Spinal cord (tissue), 10 donors: Measurements from ENCODE around the gene GRPEL1. TPM values are rescaled to one million over a fixed set of nuclear protein-coding genes. Genes with fewer than 3 reads are reported as not detected.
A peak's percentile ranks its signal among the peaks of the same experiment; 100 is the strongest.

Experiments
- DNase-seq, 6 donors: peaks; one replicate each; pipeline versions ENCODE4 v3.0.0 to v3.0.0-alpha.2; 2013 to 2015; ENCODE audit warnings: low spot score in 6 of 6, low read depth in 4 of 6
- H3K27ac ChIP-seq: one replicate; pipeline ENCODE4 v1.5.1; 2013; ENCODE audit warnings: low read depth, low read length, control low read depth
- H3K27me3 ChIP-seq: one replicate; pipeline ENCODE4 v1.6.1; 2013; ENCODE audit warnings: low read length; ENCODE audit not compliant: control insufficient read depth, insufficient read depth
- H3K36me3 ChIP-seq: one replicate; pipeline ENCODE4 v1.6.1; 2013; ENCODE audit warnings: low read length; ENCODE audit not compliant: control insufficient read depth, insufficient read depth
- H3K4me1 ChIP-seq: one replicate; pipeline ENCODE4 v1.6.1; 2013; ENCODE audit warnings: low read length; ENCODE audit not compliant: control insufficient read depth, insufficient read depth
- H3K4me3 ChIP-seq: one replicate; pipeline ENCODE4 v1.5.1; 2013; ENCODE audit warnings: low read depth, low read length, control low read depth
- H3K9me3 ChIP-seq: one replicate; pipeline ENCODE4 v1.6.1; 2013; ENCODE audit warnings: low read length; ENCODE audit not compliant: control insufficient read depth, insufficient read depth
- WGBS: methylation state at CpG from one replicate; pipeline ENCODE4 v1.1.5; 2013; ENCODE audit warnings: missing lambda C conversion rate; ENCODE audit not compliant: insufficient coverage; 5-methylcytosine and 5-hydroxymethylcytosine counted together
- polyA plus RNA-seq, 2 donors: library from polyadenylated mRNA; unstranded; fragments of 120-200 nt; gene quantifications; one replicate each; pipeline ENCODE4 v1.2.1, GENCODE V29; 2013; ENCODE audit not compliant: insufficient read length in 2 of 2
- total RNA-seq, 2 donors: library from RNA; depleted of rRNA in 1 of 2; stranded (reverse); fragments of 120-200 nt in 1 of 2; fragments of >200 nt in 1 of 2; gene quantifications; one replicate each; pipeline versions ENCODE4 v1.2.3 to v1.2.4, GENCODE V29; 2013 to 2014
- donor health status: healthy.

GRPEL1 gene
- total and polyA plus RNA-seq, 4 donors: 15.3 to 38.2 (median 34.2) TPM

DNA sequence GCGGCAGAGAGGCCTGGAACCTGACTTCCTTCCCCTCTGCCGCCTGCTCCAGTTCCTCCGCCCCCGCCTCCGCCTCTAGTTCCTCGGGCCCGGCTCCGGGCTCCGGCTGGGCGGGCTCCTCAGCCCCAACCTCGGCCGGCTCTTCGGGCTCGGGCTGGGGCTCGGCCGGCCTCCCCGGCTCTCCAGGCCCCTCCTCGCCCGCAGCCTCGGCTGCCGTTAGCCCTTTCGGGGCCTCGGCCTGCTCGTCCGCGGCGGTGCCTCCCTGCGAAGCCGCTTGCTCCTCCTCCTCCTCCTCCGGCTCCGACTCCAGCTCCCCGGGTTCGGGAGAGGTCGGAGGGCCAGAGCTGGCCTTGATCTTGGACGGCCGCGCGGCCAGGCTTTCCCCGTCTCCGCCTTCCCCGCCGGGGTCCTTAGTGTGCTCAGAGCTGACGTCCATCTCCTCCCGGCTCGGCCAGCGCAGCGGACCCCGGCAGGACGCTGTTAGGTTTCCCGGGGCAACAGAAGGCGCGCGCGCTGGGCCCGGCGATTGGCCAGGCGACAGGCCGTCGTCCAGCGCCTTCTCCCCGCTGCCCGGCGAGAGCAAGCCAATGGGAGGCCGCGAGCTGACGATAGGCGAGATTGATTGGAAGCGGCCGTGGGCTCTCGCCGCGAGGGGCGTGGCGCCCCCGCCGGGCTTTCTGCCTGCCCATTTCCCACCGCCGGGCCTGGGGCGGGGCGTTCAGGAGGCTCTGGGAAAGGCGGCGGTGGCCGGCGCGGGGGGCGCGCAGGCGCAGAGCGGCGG lies 25.2 kb downstream of the GRPEL1 start:
- WGBS: under 1% methylated on average over 90 of the region's 90 CpGs
- no peaks in the 10 kb centered on the region for H3K9me3 ChIP-seq
- peak; percentile 89 to 99 (median 95) for DNase-seq
- peaks cover 23% of the 10 kb centered on the region for H3K36me3 ChIP-seq
- peaks cover 54% of the 10 kb centered on the region for H3K4me1 ChIP-seq
- H3K27ac ChIP-seq: peak overlapping the region; percentile 85
- H3K4me3 ChIP-seq: peak overlapping the region; percentile 74
- H3K27me3 ChIP-seq: no peaks in the 10 kb centered on the region

DNA sequence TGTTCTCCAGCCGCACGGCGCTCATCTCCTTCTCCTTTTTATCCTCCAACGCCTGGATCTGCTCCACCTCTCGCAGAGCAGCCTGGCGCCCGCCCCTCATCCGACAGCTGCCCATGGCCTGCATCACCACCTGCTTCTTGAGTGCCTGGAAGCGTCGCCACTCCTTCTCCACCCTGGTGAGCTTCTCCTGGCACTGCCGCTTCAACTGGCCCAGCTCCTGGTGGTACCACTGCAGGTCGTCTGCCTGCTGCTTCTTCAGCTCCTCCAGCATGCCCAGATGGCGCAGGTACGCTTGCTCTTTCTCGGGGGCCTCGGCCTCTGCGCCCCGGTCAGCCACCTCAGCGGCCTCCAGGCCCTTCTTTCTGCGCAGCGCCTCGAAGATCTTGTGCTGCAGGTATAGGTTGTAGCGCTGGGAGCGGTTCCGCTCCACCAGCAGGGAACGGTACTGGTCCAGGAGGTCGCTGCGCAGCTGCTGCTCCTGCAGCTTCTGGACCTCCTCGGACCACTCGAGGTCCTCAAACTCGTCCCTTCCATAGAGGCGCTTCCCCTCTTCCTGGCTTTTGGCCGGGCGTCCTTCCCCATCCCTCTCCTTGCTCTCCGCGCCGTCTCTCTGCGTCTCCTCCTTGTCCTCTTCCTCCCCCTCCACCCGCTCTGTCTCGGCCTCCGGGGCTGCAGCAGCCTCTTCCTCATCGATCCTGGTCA lies 25.9 kb downstream of the GRPEL1 start:
- peak in 2 of 6 donors; percentile 24 to 28 for DNase-seq
- Histone ChIP-seq H3K27me3 (no peaks in the 10 kb centered on the region), H3K9me3 (no peaks in the 10 kb centered on the region), H3K4me3 (peak overlapping the region; percentile 74), H3K4me1 (peaks cover 46% of the 10 kb centered on the region), H3K27ac (peak overlapping the region; percentile 85), H3K36me3 (peaks cover 16% of the 10 kb centered on the region)
- WGBS: 13% methylated on average over 42 of the region's 42 CpGs

DNA sequence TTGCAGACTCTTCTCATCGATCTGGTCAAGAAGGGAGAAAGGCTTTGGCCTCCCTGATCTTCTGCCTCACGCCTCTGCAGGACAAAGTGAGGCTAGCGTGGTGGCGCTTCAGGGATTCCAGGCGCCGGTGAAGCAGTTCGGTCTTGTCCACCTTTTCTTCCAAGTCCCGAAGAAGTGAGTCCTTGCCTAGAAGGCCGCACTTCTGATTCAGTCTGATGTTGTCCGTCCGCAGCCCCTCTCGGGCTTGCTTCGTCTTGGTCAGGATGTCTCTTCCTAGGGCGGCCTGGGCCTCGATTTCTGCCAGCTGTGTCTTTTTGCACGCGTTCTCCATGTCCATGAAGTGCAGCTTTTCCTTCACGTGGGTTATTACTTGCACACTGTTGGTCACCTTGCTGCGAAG lies 26.6 kb downstream of the GRPEL1 start:
- no peak overlapping the region for H3K27ac ChIP-seq
- 94% methylated on average over 19 of the region's 19 CpGs for WGBS
- no peak for DNase-seq
- no peak overlapping the region for H3K4me3 ChIP-seq
- no peaks in the 10 kb centered on the region for H3K27me3 ChIP-seq
- peaks cover 13% of the 10 kb centered on the region for H3K36me3 ChIP-seq
- peaks cover 39% of the 10 kb centered on the region for H3K4me1 ChIP-seq
- H3K9me3 ChIP-seq: no peaks in the 10 kb centered on the region

DNA sequence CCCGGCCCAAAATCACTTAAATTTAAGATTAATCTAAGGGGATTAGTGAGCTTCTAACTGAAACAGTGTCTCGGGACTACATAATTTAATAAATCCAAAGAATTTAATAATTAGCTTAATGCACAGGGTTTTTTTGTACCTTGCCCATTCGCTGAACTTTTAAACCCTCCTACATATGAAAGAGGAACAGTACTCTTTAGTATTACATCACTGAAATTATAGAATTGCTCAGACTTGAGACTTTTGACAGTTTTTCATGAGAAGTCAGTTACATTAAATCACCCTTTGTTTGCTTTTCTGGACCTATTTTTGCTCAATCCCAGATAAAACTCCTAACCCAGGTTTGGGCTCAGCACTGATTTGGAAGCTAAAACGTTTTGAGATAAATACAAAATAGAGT lies 27.1 kb downstream of the GRPEL1 start:
- H3K27ac ChIP-seq: no peak overlapping the region
- H3K27me3 ChIP-seq: no peaks in the 10 kb centered on the region
- DNase-seq: no peak
- no CpG with 5 or more reads among the region's 4 CpGs for WGBS
- peaks cover 9% of the 10 kb centered on the region for H3K36me3 ChIP-seq
- H3K4me3 ChIP-seq: no peak overlapping the region
- no peaks in the 10 kb centered on the region for H3K9me3 ChIP-seq
- H3K4me1 ChIP-seq: peaks cover 35% of the 10 kb centered on the region

DNA sequence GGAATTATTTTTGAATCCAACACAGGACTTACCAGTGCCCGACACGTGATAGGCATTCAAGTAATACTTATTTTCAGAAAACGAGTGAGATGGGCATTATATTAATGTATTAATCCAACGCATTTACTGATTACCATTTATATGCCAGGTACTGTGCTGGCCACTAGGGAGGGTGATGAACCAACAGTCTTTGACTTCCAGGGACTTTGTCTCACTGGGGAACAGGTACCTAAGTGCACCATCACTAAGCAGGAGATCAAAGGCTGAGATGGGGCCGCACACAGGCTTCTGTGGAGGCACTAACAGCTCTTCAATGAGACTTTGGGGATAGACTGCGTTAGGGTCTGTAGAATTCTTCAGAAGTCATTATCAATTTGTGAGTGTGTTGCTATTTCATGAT lies 30.4 kb downstream of the GRPEL1 start:
- H3K4me3 ChIP-seq: no peak overlapping the region
- H3K36me3 ChIP-seq: peaks cover 11% of the 10 kb centered on the region
- 71% methylated on average over 2 of the region's 6 CpGs for WGBS
- no peak overlapping the region for H3K27ac ChIP-seq
- H3K27me3 ChIP-seq: no peaks in the 10 kb centered on the region
- H3K9me3 ChIP-seq: no peaks in the 10 kb centered on the region
- H3K4me1 ChIP-seq: peaks cover 14% of the 10 kb centered on the region
- DNase-seq: peak in 1 of 6 donors; percentile 2

DNA sequence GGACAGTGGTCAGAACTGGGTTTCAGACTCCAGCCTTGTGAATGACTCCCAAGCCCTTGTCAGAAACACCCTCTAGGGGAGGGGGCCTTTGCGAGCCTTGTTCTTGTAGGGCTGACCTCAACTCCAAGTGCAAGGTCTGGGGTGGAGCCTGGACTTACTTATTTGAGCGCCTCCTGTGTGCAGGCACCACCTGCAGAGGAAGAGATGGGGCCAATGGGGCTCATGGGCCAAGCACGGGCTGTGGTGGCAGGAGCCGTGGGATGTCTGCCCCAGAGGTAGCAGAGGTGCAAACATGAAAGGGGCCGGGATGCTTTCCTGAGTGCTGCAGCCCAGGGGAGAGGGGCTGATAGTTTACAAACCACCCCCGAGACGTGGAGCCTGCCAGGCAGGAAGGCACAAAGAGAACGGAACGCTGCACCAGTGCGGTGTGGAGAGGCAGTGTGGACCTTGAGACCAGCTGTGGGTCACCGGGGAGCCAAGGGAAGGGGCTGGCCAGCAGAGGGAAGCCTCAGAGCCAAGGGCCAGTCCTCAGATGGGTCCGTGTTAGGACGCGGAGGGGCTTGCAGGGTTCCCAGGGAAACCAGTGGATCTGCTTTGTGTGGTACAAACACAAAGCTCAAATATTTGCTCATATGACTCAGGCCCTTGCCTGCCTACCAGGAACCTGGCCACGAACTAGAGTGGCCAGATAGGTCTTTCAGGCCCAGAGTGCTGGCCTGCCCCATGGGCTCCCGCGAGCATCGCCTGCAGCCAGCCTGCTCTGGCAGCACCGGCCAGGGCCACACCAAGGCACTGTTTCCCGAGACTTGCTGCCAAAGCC lies 33.4 kb downstream of the GRPEL1 start:
- Histone ChIP-seq H3K27ac (no peak overlapping the region), H3K36me3 (peaks cover 40% of the 10 kb centered on the region), H3K4me1 (no peaks in the 10 kb centered on the region), H3K4me3 (no peak overlapping the region), H3K27me3 (no peaks in the 10 kb centered on the region), H3K9me3 (no peaks in the 10 kb centered on the region)
- peak in 1 of 6 donors; percentile 19 for DNase-seq
- 62% methylated on average over 20 of the region's 20 CpGs for WGBS

DNA sequence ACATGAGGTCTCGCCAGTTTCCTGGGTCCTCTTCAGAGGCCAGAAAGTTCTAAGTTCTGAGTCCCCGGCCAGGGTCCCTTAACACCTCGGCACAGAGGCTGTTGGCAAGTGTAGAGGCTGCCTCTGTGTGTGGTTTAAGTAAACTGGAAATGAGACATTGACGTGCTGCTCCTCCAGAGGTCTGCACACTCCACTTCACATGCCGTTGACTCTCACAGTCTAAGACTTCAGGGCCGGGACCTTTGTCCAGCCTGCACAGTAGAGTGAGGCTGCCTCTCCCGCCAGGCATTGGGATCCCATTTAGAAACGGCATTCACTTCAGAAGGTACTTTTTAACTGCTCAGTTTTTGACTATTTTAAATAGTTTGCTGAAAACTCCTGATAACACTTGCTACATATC lies 35.3 kb downstream of the GRPEL1 start:
- H3K4me3 ChIP-seq: no peak overlapping the region
- H3K27me3 ChIP-seq: no peaks in the 10 kb centered on the region
- no peaks in the 10 kb centered on the region for H3K4me1 ChIP-seq
- no peak for DNase-seq
- WGBS: 68% methylated on average over 5 of the region's 8 CpGs
- peaks cover 59% of the 10 kb centered on the region for H3K36me3 ChIP-seq
- H3K9me3 ChIP-seq: no peaks in the 10 kb centered on the region
- H3K27ac ChIP-seq: no peak overlapping the region

DNA sequence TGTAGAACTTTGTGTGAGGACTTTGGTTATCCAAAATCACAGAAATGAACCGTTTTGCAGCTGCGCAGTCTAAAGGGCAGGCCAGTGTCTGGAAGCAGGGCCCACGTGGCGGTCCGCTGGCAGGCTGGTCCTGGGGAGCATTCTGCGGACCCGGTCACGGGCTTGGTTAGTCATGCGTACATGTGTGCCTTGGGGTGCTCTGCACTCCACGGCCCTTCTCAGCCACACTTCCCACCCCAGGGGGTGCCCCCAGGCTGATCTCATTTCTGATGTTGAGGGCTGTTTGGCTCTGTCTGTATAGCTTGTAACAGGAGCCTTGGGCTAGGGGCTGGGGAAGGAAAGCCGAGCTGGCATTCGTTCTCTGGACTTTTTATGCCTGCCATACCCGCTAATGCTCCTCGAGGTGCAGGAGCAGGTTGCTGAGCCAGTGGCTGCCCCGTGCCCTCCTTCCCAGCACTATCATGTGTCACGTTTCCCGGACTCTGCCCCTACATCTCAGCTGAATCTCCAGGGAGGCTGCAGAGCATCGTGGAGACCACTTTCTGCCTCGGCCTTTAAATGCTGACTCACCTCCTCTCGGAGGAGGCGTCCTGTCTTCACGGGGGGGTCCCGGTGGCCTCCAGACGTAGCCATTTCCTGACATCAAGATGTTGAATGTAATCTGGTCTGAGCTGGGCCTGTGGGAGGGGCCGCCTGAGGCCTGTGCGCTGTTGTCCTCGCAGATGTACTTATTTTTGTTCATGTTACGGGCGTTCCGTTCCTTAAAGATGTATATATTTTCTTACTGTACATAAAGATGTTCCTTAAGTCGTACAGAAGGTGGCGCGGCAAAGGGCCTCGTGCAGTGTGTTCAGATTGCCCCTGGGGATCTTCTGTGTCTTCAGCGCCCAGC lies 36.1 kb downstream of the GRPEL1 start:
- no peaks in the 10 kb centered on the region for H3K4me1 ChIP-seq
- no peaks in the 10 kb centered on the region for H3K27me3 ChIP-seq
- no peaks in the 10 kb centered on the region for H3K9me3 ChIP-seq
- no peak overlapping the region for H3K27ac ChIP-seq
- WGBS: 91% methylated on average over 28 of the region's 35 CpGs
- no peak overlapping the region for H3K4me3 ChIP-seq
- peaks cover 67% of the 10 kb centered on the region for H3K36me3 ChIP-seq
- DNase-seq: no peak

DNA sequence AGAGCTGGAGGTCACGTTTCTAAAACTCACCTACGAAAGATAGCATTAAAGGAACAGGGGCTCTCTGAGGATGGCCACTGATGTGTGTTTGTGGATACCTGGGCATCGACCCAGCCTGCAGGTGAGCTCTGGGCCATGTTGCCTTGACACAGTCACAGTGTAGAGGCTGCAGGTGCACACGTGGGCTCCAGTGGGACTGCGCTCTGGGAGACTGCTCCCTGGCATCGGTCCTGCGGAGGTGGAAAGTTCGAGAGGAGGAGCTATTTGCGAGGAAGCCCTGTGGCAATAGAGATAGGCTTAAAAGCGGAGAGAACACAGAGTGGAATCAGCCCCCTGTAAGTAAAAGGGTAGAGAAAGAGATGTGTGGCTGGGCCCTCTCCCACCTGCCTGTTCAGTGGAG lies 37.0 kb downstream of the GRPEL1 start:
- Histone ChIP-seq H3K4me1 (no peaks in the 10 kb centered on the region), H3K27ac (no peak overlapping the region), H3K9me3 (no peaks in the 10 kb centered on the region), H3K27me3 (no peaks in the 10 kb centered on the region), H3K4me3 (no peak overlapping the region), H3K36me3 (peaks cover 71% of the 10 kb centered on the region)
- WGBS: 98% methylated on average over 10 of the region's 10 CpGs
- DNase-seq: no peak
